ENCODE data around the gene P3H1. TPM values are rescaled to one million over a fixed set of nuclear protein-coding genes. Genes with fewer than 3 reads are reported as not detected.

The P3H1 gene
- total RNA-seq, 1 experiment from 2014 or later: 22.8 TPM

DNA sequence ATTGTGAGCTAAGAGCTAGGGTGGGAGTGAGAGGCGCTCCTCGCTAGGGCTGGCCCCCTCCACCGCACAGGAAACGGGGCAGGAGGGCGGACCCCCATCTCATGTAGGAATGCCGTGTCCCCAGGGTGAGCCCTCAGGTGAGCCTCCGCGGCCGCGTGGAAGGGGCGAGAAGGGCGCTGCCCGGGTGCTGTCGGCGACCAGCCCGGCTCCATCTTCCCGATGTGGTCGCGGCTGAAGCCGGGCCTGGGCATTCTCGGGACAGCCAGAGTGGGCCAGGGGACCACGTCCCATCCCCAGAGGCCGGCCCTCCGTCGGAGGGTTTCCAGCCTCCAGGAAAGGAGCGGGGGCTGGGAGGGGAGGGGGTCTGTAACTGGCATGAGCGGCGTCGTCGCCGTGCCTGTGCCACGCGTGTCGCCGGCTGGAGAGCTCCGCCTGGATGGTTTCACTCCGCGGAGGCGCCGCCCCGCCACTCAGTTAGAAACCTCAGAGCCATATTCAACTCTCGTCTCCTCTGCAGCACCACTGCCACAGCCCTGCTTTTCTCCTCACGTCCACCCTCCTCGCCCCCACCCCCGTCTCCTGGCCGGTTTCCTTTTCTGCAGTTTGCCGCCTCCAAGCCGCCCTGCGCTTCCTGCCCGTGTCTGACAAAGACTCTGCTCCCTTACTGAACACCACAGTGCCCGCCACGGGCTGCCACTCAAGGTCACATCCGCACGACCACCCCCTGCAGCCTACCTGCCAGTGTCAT, 18.3 kb upstream of the P3H1 start, which contains the start of gene TMEM269:
TMEM269 (plus strand) TSS at position 46 of the 748 bp plus-strand sequence. CDS start 4,903 bp downstream, outside the sequence.
- Histone ChIP-seq H2AFZ (no peak within 1 kb of the TSS), H3K79me2 (ENCODE audit: low read depth) (no peaks in the 10 kb centered on the region), H3K4me2 (no peak within 1 kb of the TSS), H3K4me3 (no peak within 1 kb of the TSS), H3K9me2 (ENCODE audit: insufficient read depth) (no peaks in the 10 kb centered on the region; the same call in 1 of the 2 replicates), H3K36me3 (ENCODE audit: low read depth) (no peaks in the 10 kb centered on the region), H3F3A (ENCODE audit: insufficient read depth, low read depth) (no peaks in the 10 kb centered on the region), H3K4me1 (replicated peaks; ENCODE audit: insufficient read depth) (no peaks in the 10 kb centered on the region), H3K27me3 (ENCODE audit: insufficient read depth, low read depth) (no peaks in the 10 kb centered on the region), H4K20me1 (ENCODE audit: insufficient read depth) (no peaks in the 10 kb centered on the region), H3K27ac (no peak within 1 kb of the TSS), H3K9me3 (ENCODE audit: insufficient read depth, low read depth) (no peaks in the 10 kb centered on the region)
- DNase-seq: no peak
- intact Hi-C loops (cut with micrococcal nuclease; ENCODE audit: unreplicated experiment): no loop called here
- ChIA-PET CTCF (no interaction called here), POLR2A (ENCODE audit: unreplicated experiment) (no interaction called here)
- TF ChIP-seq, protein P1, sequence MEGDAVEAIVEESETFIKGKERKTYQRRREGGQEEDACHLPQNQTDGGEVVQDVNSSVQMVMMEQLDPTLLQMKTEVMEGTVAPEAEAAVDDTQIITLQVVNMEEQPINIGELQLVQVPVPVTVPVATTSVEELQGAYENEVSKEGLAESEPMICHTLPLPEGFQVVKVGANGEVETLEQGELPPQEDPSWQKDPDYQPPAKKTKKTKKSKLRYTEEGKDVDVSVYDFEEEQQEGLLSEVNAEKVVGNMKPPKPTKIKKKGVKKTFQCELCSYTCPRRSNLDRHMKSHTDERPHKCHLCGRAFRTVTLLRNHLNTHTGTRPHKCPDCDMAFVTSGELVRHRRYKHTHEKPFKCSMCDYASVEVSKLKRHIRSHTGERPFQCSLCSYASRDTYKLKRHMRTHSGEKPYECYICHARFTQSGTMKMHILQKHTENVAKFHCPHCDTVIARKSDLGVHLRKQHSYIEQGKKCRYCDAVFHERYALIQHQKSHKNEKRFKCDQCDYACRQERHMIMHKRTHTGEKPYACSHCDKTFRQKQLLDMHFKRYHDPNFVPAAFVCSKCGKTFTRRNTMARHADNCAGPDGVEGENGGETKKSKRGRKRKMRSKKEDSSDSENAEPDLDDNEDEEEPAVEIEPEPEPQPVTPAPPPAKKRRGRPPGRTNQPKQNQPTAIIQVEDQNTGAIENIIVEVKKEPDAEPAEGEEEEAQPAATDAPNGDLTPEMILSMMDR (conservative IDR thresholded peaks at IDR 0.05): no peak
- TF ChIP-seq EZH2 (IDR thresholded peaks at IDR 0.05; ENCODE audit: low read depth): no peak
- BruUV-seq (replicated peaks): no TSS peak

DNA sequence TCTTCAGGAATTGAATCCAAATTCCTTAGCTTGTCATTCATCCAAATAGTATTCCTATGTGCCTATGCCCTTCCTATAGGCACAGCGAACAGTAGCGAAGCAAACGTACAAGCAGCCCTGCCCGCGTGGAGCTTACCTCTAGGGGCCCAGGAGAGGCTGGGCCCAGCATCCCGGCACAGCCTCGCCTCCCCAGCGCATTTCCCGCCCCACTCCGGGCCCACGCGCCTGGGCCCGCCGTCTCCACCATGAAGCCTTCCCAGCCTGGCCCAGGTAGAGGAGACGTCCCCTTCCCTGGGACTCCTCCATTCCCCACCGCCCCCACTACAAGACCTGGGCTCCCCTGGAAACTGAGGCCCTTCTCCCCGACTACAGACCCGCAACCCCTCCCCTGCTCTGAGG, 17.7 kb upstream of the P3H1 start:
- H3F3A ChIP-seq (ENCODE audit: insufficient read depth, low read depth): 0 out of 2 replicates have a peak, but pooled peaks cover 4% of the 10 kb centered on the region
- ChIA-PET POLR2A (ENCODE audit: unreplicated experiment) (no interaction called here), CTCF (no interaction called here)
- no peak overlapping the region for H3K4me3 ChIP-seq
- no peaks in the 10 kb centered on the region for H3K4me1 ChIP-seq (replicated peaks; ENCODE audit: insufficient read depth)
- H3K27me3 ChIP-seq (ENCODE audit: insufficient read depth, low read depth): no peaks in the 10 kb centered on the region
- DNase-seq: no peak
- H2AFZ ChIP-seq: no peak overlapping the region
- H4K20me1 ChIP-seq (ENCODE audit: insufficient read depth): no peaks in the 10 kb centered on the region
- no peak overlapping the region for H3K4me2 ChIP-seq
- H3K9me2 ChIP-seq (ENCODE audit: insufficient read depth): no peaks in the 10 kb centered on the region; the same call in 1 of the 2 replicates
- no peaks in the 10 kb centered on the region for H3K79me2 ChIP-seq (ENCODE audit: low read depth)
- no peaks in the 10 kb centered on the region for H3K36me3 ChIP-seq (ENCODE audit: low read depth)
- intact Hi-C loops (cut with micrococcal nuclease; ENCODE audit: unreplicated experiment): no loop called here
- no peak for TF ChIP-seq EZH2 (IDR thresholded peaks at IDR 0.05; ENCODE audit: low read depth)
- TF ChIP-seq, protein P1 (conservative IDR thresholded peaks at IDR 0.05): no peak
- no peak overlapping the region for H3K27ac ChIP-seq
- H3K9me3 ChIP-seq (ENCODE audit: insufficient read depth, low read depth): no peaks in the 10 kb centered on the region
- BruUV-seq (replicated peaks): no TSS peak

DNA sequence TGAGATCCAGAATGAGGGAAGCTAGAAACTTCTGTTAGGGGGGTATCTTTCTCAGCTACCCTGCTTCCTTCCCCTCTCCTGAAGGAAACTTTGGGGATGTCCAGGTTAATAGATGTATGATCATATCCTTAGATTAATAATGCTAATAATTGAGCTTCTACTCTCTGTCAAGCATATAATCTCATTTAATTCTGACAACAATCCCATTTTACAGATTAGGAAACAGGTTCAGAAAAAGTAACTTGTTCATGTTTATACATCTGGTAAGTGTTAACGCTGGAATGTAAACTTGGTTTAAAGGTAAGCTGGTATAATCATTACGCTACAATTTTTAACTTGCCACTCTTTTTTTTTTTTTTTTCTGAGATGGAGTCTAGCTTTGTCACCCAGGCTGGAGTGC, 16.3 kb upstream of the P3H1 start:
- H3K9me3 ChIP-seq (ENCODE audit: insufficient read depth, low read depth): no peaks in the 10 kb centered on the region
- intact Hi-C loops (cut with micrococcal nuclease; ENCODE audit: unreplicated experiment): no loop called here
- TF ChIP-seq, protein P1 (conservative IDR thresholded peaks at IDR 0.05): no peak
- TF ChIP-seq EZH2 (IDR thresholded peaks at IDR 0.05; ENCODE audit: low read depth): no peak
- no peak overlapping the region for H3K4me2 ChIP-seq
- H4K20me1 ChIP-seq (ENCODE audit: insufficient read depth): no peaks in the 10 kb centered on the region
- no peaks in the 10 kb centered on the region for H3K4me1 ChIP-seq (replicated peaks; ENCODE audit: insufficient read depth)
- H3K9me2 ChIP-seq (ENCODE audit: insufficient read depth): no peaks in the 10 kb centered on the region
- BruUV-seq (replicated peaks): no TSS peak
- no peak overlapping the region for H3K27ac ChIP-seq
- DNase-seq: no peak
- CTCF ChIA-PET: no interaction called here
- H3K79me2 ChIP-seq (ENCODE audit: low read depth): no peaks in the 10 kb centered on the region
- no peak overlapping the region for H2AFZ ChIP-seq
- H3K4me3 ChIP-seq: no peak overlapping the region
- 0 out of 2 replicates have a peak, but pooled peaks cover 4% of the 10 kb centered on the region for H3F3A ChIP-seq (ENCODE audit: insufficient read depth, low read depth)
- H3K36me3 ChIP-seq (ENCODE audit: low read depth): no peaks in the 10 kb centered on the region
- H3K27me3 ChIP-seq (ENCODE audit: insufficient read depth, low read depth): no peaks in the 10 kb centered on the region
- POLR2A ChIA-PET (ENCODE audit: unreplicated experiment): no interaction called here
